ENCODE measurements around the gene VRK3. TPM values are rescaled to one million over a fixed set of nuclear protein-coding genes. Genes with fewer than 3 reads are reported as not detected.

Gene VRK3
- polyA plus RNA-seq, 1 of the 3 experiments (the other 2 are of a cell fraction) = 30.3 TPM

DNA sequence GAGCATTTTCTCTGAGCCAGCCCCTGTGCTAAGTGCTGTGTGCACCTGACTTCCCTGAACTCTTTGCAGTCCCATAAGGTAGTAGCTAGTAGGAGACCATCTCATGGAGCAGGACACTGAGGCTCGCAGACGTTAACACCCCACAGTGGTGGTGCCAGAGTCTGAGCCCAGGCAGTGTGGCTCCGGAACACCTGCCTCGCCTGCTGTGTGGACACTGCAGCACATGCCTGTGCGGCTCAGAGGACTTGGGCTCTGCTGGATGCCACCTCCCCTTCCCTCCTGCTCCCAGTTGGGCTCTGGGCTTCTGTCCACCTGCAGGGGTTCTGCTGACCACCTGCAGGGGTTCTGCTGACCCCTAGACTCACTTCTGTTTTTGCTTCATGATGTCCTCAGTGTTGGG is 37.2 kb downstream of the VRK3 start (continued):
- TF ChIP-seq, protein P1, sequence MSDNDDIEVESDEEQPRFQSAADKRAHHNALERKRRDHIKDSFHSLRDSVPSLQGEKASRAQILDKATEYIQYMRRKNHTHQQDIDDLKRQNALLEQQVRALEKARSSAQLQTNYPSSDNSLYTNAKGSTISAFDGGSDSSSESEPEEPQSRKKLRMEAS (IDR thresholded peaks at IDR 0.05; ENCODE audit: low read depth) = no peak
- TF ChIP-seq MXI1 (IDR thresholded peaks at IDR 0.05; ENCODE audit: low read depth, low read length) = no peak
- TF ChIP-seq ZBTB33 (IDR thresholded peaks at IDR 0.05; ENCODE audit: borderline replicate concordance, low read depth) = no peak

DNA sequence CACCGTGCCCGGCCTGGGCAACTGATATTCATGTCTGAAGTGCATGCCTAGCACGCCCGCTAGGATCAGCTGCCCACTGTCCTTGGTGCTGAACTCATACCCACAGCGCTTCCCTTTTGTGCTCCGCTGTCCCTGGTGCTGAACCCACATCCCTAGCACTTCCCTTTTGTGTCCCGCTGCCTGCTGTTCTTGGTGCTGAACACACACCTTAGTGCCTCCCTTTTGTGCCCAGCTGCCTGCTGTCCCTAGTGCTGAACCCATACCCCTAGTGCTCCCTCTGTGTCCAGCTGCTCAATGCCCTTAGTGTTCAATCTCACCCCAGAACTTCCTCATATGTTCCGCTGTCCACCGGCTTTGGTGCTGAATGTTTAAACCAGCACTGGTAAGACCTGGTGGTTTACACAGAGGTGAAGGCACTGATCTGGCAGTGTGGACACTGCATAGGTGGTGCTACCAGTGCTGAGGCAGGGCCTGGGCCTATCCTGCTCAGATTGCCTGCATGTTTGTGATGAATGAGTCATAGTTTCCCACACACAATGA is 37.9 kb downstream of the VRK3 start:
- TF ChIP-seq, protein P2, sequence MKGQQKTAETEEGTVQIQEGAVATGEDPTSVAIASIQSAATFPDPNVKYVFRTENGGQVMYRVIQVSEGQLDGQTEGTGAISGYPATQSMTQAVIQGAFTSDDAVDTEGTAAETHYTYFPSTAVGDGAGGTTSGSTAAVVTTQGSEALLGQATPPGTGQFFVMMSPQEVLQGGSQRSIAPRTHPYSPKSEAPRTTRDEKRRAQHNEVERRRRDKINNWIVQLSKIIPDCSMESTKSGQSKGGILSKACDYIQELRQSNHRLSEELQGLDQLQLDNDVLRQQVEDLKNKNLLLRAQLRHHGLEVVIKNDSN (IDR thresholded peaks at IDR 0.05; ENCODE audit: borderline replicate concordance, low read depth) = no peak
- TF ChIP-seq, protein P3, sequence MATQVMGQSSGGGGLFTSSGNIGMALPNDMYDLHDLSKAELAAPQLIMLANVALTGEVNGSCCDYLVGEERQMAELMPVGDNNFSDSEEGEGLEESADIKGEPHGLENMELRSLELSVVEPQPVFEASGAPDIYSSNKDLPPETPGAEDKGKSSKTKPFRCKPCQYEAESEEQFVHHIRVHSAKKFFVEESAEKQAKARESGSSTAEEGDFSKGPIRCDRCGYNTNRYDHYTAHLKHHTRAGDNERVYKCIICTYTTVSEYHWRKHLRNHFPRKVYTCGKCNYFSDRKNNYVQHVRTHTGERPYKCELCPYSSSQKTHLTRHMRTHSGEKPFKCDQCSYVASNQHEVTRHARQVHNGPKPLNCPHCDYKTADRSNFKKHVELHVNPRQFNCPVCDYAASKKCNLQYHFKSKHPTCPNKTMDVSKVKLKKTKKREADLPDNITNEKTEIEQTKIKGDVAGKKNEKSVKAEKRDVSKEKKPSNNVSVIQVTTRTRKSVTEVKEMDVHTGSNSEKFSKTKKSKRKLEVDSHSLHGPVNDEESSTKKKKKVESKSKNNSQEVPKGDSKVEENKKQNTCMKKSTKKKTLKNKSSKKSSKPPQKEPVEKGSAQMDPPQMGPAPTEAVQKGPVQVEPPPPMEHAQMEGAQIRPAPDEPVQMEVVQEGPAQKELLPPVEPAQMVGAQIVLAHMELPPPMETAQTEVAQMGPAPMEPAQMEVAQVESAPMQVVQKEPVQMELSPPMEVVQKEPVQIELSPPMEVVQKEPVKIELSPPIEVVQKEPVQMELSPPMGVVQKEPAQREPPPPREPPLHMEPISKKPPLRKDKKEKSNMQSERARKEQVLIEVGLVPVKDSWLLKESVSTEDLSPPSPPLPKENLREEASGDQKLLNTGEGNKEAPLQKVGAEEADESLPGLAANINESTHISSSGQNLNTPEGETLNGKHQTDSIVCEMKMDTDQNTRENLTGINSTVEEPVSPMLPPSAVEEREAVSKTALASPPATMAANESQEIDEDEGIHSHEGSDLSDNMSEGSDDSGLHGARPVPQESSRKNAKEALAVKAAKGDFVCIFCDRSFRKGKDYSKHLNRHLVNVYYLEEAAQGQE (IDR thresholded peaks at IDR 0.05; ENCODE audit: low read depth, low read length) = peak; percentile 97
- TF ChIP-seq, protein P1 (IDR thresholded peaks at IDR 0.05; ENCODE audit: low read depth) = peak; percentile 76; the same call in 1 of the 2 replicates
- TF ChIP-seq RAD21 (IDR thresholded peaks at IDR 0.05; ENCODE audit: low read length) (no peak), EP300 (IDR thresholded peaks at IDR 0.05; ENCODE audit: borderline replicate concordance in 1 of 2, low read depth in 1 of 2, low read length in 1 of 2) (no peak), ZBTB33 (IDR thresholded peaks at IDR 0.05; ENCODE audit: borderline replicate concordance, low read depth) (no peak), RXRA (IDR thresholded peaks at IDR 0.05; ENCODE audit: borderline replicate concordance, low read depth) (no peak), FOXJ3 (CRISPR knock-in tag; IDR thresholded peaks at IDR 0.05) (no peak), RCOR1 (IDR thresholded peaks at IDR 0.05; ENCODE audit: low read length) (peak; percentile 61; the same call in 1 of the 2 replicates), GATA2 (CRISPR knock-in tag; IDR thresholded peaks at IDR 0.05) (no peak), SIN3A (IDR thresholded peaks at IDR 0.05; ENCODE audit: borderline replicate concordance, low read depth, low read length) (peak; percentile 100), CTCF (IDR thresholded peaks at IDR 0.05) (no peak)
- Histone ChIP-seq H2AFZ (ENCODE audit: low read depth) (no peak overlapping the region), H4K20me1 (ENCODE audit: insufficient read depth) (peaks cover 39% of the 10 kb centered on the region), H3K27ac (ENCODE audit: low read depth in 2 of 2, low read length in 1 of 2) (no peak overlapping the region), H3K79me2 (ENCODE audit: insufficient read depth) (no peaks in the 10 kb centered on the region), H3K27me3 (ENCODE audit: insufficient read depth) (no peaks in the 10 kb centered on the region), H3K9me3 (no peaks in the 10 kb centered on the region), H3K4me2 (no peak overlapping the region), H3K9me2 (no peaks in the 10 kb centered on the region), H3K9ac (no peak overlapping the region), H3K4me3 (ENCODE audit: low read depth in 2 of 2, low read length in 1 of 2) (no peak overlapping the region), H3K4me1 (ENCODE audit: control insufficient read depth in 1 of 2, insufficient read depth in 2 of 2, low read depth in 1 of 2, low read length in 1 of 2) (no peaks in the 10 kb centered on the region), H3K36me3 (replicated peaks in 1 of 2; ENCODE audit: control insufficient read depth in 1 of 2, insufficient read depth in 2 of 2, low read length in 1 of 2) (peaks cover 10 to 12% of the 10 kb centered on the region in 2 experiments), H3F3A (replicated peaks; ENCODE audit: insufficient read depth) (no peaks in the 10 kb centered on the region)
- POLR2A ChIA-PET = no interaction called here
- CTCF ChIA-PET = interaction anchor here (9.6 kb wide), 1 partner anchor 49 kb away, joined by 94 read pairs; no protein-coding TSS in a partner anchor
- 82% methylated on average over 7 of the region's 9 CpGs for WGBS (ENCODE audit: low lambda C conversion rate)
- no peak for DNase-seq

Data from SK-N-SH (cell line).